Retinal pigment epithelial cell (primary cell): ENCODE results near the gene ADAMTS2.

Source experiments
- DNase-seq: peaks from one replicate; pipeline ENCODE4 v3.0.0-alpha.2; 2010; ENCODE audit warnings: low read depth
- H3K4me3 ChIP-seq: 2 replicates; pipeline ENCODE4 v1.5.1; 2011; ENCODE audit warnings: mild to moderate bottlenecking, low read length, control low read depth, moderate library complexity
- TF ChIP-seq, protein P1 (sequence below): conservative IDR thresholded peaks from 2 replicates; pipeline ENCODE4 v1.5.1; 2011; ENCODE audit warnings: low read depth, low read length, control low read depth, inconsistent platforms

ADAMTS2 gene

GRCh38 chr5:179278546-179278945, 66.7 kb downstream of the ADAMTS2 start:
- TF ChIP-seq, protein P1, sequence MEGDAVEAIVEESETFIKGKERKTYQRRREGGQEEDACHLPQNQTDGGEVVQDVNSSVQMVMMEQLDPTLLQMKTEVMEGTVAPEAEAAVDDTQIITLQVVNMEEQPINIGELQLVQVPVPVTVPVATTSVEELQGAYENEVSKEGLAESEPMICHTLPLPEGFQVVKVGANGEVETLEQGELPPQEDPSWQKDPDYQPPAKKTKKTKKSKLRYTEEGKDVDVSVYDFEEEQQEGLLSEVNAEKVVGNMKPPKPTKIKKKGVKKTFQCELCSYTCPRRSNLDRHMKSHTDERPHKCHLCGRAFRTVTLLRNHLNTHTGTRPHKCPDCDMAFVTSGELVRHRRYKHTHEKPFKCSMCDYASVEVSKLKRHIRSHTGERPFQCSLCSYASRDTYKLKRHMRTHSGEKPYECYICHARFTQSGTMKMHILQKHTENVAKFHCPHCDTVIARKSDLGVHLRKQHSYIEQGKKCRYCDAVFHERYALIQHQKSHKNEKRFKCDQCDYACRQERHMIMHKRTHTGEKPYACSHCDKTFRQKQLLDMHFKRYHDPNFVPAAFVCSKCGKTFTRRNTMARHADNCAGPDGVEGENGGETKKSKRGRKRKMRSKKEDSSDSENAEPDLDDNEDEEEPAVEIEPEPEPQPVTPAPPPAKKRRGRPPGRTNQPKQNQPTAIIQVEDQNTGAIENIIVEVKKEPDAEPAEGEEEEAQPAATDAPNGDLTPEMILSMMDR = no peak
- no peak for DNase-seq
- no peak overlapping the region for H3K4me3 ChIP-seq

- TF ChIP-seq, protein P1 = no peak
- DNase-seq = no peak
- no peak overlapping the region for H3K4me3 ChIP-seq
Observed at GRCh38 chr5:179278119-179278518, 67.1 kb downstream of the ADAMTS2 start.

- H3K4me3 ChIP-seq = no peak overlapping the region
- no peak for DNase-seq
- TF ChIP-seq, protein P1 = no peak
Observed at GRCh38 chr5:179276838-179277395, 68.3 kb downstream of the ADAMTS2 start.

GRCh38 chr5:179275941-179276837, 69.1 kb downstream of the ADAMTS2 start:
- peak; percentile 83 for DNase-seq
- H3K4me3 ChIP-seq = no peak overlapping the region

DNA sequence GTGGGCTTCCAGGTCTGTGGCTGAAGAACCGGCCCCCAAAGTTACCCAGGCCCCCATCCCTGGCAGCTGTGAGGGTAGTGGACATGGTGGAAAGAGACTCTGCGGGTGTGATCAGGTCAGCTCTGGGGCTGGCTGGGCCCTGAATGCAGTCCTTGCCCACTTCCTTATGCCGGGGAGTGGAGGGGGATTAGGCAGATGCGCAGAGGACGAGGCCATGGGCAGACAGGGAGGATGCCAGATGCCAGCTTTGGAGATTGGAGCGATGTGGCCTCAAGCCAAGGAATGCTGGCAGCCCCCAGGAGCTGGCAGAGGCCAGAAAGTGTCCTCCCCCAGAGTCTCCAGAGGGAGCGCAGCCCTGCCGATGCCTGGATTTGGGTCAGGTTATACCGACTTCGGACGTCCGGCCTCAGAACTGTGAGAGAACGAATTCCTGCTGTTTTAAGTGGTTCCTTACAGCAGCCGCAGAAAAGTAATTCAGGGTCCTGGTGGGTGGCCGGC, 69.8 kb downstream of the ADAMTS2 start:
- DNase-seq = no peak
- TF ChIP-seq, protein P1 = no peak
- no peak overlapping the region for H3K4me3 ChIP-seq

More at GRCh38 chr5:179275941-179276837, 69.1 kb downstream of the ADAMTS2 start:
- TF ChIP-seq, protein P1 = no peak

DNA sequence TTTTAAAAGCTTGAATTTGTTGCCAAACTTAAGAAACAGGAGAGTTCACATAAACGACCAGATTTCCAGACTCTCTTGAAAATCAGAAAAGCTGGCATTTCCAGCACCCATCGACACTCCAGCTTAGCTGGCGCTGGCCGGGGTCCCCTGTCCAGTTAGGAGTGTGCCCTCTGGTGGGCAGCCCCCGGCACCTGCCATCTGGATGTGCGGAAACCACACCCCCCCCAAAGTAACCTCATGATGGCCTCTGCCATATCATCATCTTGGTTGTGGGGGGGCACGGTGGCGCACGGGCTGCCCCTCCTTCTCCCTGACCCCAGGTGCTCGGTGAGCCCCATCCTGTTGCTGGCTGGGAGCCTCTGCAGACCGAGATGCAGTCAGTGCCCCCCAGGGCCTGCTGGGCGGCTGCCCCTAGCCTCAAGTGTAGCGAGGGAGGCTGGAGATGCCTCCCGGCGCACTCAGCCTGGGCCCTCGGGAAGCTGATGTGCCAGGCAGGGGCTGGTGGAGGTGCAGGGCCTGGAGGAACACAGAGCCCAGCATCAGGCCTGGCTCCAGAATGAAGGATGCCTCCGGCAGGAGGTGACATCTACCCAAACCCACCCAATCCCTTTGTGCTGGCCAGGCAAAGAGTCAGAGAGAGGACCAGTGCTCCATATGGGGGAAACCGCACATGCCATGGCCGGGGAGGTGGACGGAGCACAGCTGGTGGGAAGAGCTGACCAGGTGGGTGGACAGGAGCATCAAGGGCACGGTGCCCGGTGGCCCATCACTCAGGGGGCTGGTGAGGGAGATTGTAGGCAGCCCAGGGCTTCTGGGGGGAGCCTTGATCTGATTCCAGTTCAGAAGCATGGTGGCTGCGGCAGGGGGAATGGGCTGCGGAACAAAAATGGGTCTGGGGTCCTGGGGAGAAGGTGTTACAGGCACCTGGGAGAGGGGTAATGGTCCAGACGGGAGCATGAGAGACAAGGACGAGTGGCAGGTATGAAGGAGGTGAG, 70.6 kb downstream of the ADAMTS2 start:
- TF ChIP-seq, protein P1 = peak; percentile 49
- DNase-seq = no peak
- no peak overlapping the region for H3K4me3 ChIP-seq
